ENCODE measurements around the gene MESP2. TPM values are rescaled to one million over a fixed set of nuclear protein-coding genes. Genes with fewer than 3 reads are reported as not detected.
A peak's percentile ranks its signal among the peaks of the same experiment; 100 is the strongest.

MESP2 gene
- total and polyA plus RNA-seq, 9 donors = 0.11 to 0.89 (median 0.40) TPM

DNA sequence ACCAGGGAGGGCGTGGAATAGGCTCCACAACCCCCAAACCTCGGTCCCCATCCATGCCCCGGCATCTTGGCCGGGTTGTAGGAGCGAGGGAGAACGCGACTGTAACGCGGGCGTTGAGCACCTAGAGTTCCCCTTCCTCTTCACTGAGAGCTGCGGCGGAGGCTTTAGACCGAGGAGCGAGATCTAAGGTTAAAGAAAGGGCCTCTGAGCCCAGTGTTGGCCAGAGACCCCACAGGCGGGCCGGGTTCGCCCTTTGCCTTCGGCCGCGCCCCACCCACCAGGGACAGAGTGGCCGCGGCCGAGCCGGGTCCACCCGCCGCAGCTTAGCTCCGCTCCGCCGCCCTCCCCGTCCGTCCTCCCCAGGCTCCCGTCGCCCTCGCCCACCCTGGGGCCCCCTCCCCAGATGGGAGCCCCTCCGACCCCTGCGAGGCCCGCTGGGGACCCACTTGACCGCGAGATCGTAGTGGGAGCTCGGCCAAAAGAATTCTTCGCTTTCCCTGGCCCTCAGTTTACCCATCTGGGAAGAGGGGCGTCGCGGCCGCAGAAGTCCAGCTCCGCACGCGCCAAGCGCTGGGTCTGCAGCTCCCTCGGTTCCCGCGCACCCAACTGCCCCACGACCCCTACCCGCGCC lies 38.1 kb downstream of the MESP2 start:
- Histone ChIP-seq H3K27ac (ENCODE audit: low read length) (no peak overlapping the region), H3K9me3 (replicated peaks; ENCODE audit: control insufficient read depth, low read depth, low read length) (peaks cover 5% of the 10 kb centered on the region), H3K4me3 (ENCODE audit: low read length) (peak overlapping the region; percentile 43), H3K4me1 (ENCODE audit: control insufficient read depth, insufficient read depth, low read length) (peaks cover 12% of the 10 kb centered on the region), H3K27me3 (ENCODE audit: control insufficient read depth, insufficient read depth, low read length) (peaks cover 51% of the 10 kb centered on the region), H3K36me3 (ENCODE audit: control insufficient read depth, insufficient read depth, low read length) (no peaks in the 10 kb centered on the region)
- no peak for DNase-seq
- 2% methylated on average over 44 of the region's 56 CpGs for WGBS (ENCODE audit: insufficient coverage)

DNA sequence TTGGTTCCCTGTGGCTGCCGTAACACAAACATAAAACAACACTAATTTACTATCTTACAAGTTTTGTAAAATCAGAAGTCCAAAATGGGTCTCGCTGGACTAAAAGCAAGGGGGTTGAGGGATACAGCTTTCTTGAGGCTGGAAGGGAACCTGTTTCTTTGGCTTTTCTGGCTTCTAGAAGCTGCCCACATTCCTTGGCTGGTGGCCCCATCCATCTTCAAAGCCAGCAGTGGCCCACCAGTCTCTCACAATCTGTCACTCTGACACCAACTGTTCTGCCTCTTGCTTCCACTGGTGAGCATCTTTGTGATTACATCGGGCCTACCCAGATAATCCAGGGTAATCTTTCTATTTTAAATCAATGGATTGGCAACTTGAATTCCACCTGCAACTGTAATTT lies 39.6 kb downstream of the MESP2 start:
- H3K9me3 ChIP-seq (replicated peaks; ENCODE audit: control insufficient read depth, low read depth, low read length) = peaks cover 5% of the 10 kb centered on the region
- no peak overlapping the region for H3K4me3 ChIP-seq (ENCODE audit: low read length)
- 86% methylated on average over 1 of the region's 3 CpGs for WGBS (ENCODE audit: insufficient coverage)
- H3K27ac ChIP-seq (ENCODE audit: low read length) = no peak overlapping the region
- no peak for DNase-seq
- H3K4me1 ChIP-seq (ENCODE audit: control insufficient read depth, insufficient read depth, low read length) = peaks cover 12% of the 10 kb centered on the region
- peaks cover 51% of the 10 kb centered on the region for H3K27me3 ChIP-seq (ENCODE audit: control insufficient read depth, insufficient read depth, low read length)
- H3K36me3 ChIP-seq (ENCODE audit: control insufficient read depth, insufficient read depth, low read length) = no peaks in the 10 kb centered on the region

DNA sequence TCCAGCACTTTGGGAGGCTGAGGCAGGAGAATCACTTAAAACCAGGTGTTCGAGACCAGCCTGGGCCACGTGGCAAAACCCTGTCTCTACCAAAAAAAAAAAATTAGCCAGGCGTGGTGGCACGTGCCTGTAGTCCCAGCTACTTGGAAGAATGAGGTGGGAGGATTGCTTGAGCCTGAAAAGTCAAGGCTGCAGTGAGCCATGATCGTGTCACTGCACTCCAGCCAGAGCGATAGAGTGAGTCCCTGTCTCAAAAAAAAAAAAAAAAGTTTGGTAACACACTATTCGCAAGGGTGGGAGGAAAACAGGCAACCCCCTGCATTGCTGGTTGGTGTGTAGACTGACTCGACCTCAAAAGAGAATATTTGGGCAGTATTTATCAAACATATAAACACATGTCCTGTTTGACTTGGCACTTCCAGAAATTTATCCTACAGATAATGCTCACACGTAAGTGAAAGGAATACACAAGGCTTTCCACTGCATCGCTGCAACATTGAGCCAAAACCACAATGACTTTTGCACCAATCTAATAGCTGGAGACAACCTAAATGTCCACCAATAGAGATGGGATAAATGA lies 41.7 kb downstream of the MESP2 start:
- Histone ChIP-seq H3K27ac (ENCODE audit: low read length) (no peak overlapping the region), H3K36me3 (ENCODE audit: control insufficient read depth, insufficient read depth, low read length) (no peaks in the 10 kb centered on the region), H3K4me1 (ENCODE audit: control insufficient read depth, insufficient read depth, low read length) (peaks cover 12% of the 10 kb centered on the region), H3K4me3 (ENCODE audit: low read length) (no peak overlapping the region), H3K27me3 (ENCODE audit: control insufficient read depth, insufficient read depth, low read length) (peaks cover 52% of the 10 kb centered on the region), H3K9me3 (replicated peaks; ENCODE audit: control insufficient read depth, low read depth, low read length) (peaks cover 5% of the 10 kb centered on the region)
- DNase-seq = no peak
- no CpG with 5 or more reads among the region's 10 CpGs for WGBS (ENCODE audit: insufficient coverage)

DNA sequence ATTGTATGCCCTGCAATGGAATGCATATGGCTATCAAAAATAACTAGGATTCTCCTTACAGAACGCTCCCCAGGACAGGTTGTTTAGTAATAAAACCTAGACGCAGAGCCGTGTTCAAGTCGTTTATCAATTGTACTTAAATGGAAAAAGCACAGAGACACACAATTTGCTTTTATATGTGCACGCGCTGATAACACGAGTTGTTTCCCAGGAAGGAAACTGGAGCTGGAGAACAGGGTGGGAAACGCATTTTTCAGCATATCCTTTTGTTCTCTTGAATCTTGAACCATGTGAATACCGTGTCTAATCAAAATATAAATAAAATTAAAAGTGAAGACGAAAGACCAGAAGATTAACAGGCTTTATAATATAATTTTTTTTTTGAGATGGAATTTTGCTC lies 42.2 kb downstream of the MESP2 start:
- no CpG with 5 or more reads among the region's 10 CpGs for WGBS (ENCODE audit: insufficient coverage)
- H3K27ac ChIP-seq (ENCODE audit: low read length) = no peak overlapping the region
- peaks cover 5% of the 10 kb centered on the region for H3K9me3 ChIP-seq (replicated peaks; ENCODE audit: control insufficient read depth, low read depth, low read length)
- DNase-seq = no peak
- H3K4me3 ChIP-seq (ENCODE audit: low read length) = no peak overlapping the region
- peaks cover 11% of the 10 kb centered on the region for H3K4me1 ChIP-seq (ENCODE audit: control insufficient read depth, insufficient read depth, low read length)
- no peaks in the 10 kb centered on the region for H3K36me3 ChIP-seq (ENCODE audit: control insufficient read depth, insufficient read depth, low read length)
- peaks cover 47% of the 10 kb centered on the region for H3K27me3 ChIP-seq (ENCODE audit: control insufficient read depth, insufficient read depth, low read length)

DNA sequence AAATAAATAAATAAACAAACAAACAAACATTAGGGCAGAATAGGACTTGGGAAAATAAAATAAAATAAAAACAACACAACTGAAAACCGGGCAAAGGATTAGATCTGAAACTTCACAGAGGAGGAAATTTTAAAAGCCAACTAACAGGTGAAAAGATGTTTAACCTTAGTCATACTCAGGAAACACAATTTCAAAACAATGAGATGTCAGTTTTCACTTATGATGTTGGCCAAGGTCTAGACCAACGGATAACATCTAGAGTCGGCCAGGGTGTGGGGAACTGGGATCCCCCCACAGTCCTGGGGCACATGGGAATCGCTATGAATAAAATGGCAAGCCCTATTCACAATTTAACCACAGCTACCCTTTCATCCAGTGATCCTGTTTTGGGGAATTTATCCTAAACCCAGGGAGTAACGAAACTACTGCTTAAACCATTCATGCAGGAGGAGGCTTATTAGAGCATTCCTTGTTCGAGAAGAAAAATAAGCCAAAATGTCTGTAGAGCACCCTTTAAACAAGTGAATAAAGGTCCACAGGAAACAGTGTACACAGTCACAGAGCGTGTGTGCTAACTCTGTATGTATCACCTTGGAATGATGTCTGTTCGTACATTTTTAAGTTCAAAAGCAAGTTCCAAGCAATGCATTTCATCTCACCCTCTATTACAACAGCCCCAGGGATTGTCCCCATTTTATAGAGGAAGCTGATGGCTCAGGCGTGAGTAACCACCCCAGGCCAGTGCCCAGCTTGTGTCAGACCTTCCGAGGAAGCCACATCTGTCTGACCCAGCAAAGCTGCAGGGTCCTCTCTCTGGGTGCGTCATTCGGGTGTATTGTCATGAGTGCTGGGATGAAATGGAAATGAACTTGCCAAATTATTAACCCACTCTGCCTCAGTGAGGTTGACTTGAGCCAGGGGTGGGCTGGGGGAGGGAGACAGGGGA lies 44.8 kb downstream of the MESP2 start:
- Histone ChIP-seq H3K4me3 (ENCODE audit: low read length) (no peak overlapping the region), H3K9me3 (replicated peaks; ENCODE audit: control insufficient read depth, low read depth, low read length) (no peaks in the 10 kb centered on the region), H3K27me3 (ENCODE audit: control insufficient read depth, insufficient read depth, low read length) (peaks cover 21% of the 10 kb centered on the region), H3K27ac (ENCODE audit: low read length) (no peak overlapping the region), H3K4me1 (ENCODE audit: control insufficient read depth, insufficient read depth, low read length) (peaks cover 6% of the 10 kb centered on the region), H3K36me3 (ENCODE audit: control insufficient read depth, insufficient read depth, low read length) (no peaks in the 10 kb centered on the region)
- WGBS (ENCODE audit: insufficient coverage) = 50% methylated on average over 2 of the region's 12 CpGs
- DNase-seq = no peak

DNA sequence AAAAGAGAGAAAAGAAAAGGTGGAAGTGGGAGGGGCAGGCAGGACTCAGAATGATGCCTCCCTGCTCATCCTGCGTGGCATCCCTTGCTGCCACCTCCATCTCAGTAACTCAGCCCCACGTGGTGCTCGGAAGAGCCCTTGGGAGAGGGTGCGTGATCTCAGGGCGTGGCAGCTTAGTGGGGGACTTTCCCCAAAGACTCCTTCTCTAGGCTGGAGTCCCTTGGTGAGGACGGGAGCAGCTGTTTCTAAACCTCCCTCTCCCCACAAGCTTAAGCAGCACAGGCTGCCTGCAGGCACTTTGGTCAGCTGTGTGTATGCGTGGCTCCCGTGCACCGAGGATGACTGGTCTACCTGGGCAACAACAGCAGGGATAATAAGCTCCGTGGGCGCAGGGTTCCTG lies 45.9 kb downstream of the MESP2 start:
- DNase-seq = no peak
- 74% methylated on average over 7 of the region's 11 CpGs for WGBS (ENCODE audit: insufficient coverage)
- no peaks in the 10 kb centered on the region for H3K9me3 ChIP-seq (replicated peaks; ENCODE audit: control insufficient read depth, low read depth, low read length)
- H3K27ac ChIP-seq (ENCODE audit: low read length) = no peak overlapping the region
- no peaks in the 10 kb centered on the region for H3K36me3 ChIP-seq (ENCODE audit: control insufficient read depth, insufficient read depth, low read length)
- H3K27me3 ChIP-seq (ENCODE audit: control insufficient read depth, insufficient read depth, low read length) = peaks cover 13% of the 10 kb centered on the region
- H3K4me1 ChIP-seq (ENCODE audit: control insufficient read depth, insufficient read depth, low read length) = peaks cover 6% of the 10 kb centered on the region
- H3K4me3 ChIP-seq (ENCODE audit: low read length) = no peak overlapping the region

DNA sequence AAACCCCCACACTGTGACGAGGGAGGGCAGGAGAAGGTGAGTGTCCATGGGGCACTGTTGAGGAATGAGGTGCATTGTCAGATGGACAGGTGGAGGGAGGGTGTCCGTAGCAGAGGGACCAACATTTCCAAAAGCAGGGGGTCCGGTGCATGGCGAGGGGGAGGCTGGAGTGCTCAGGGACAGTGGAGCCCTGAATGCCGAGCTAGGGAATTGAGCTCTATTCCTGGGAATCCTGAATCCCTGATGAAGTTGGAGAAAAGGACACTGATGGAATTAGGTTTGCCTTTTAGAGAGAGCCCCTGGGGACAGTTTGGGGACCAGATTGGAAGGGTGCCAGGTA lies 46.4 kb downstream of the MESP2 start:
- H3K36me3 ChIP-seq (ENCODE audit: control insufficient read depth, insufficient read depth, low read length) = no peaks in the 10 kb centered on the region
- H3K4me3 ChIP-seq (ENCODE audit: low read length) = no peak overlapping the region
- peaks cover 6% of the 10 kb centered on the region for H3K4me1 ChIP-seq (ENCODE audit: control insufficient read depth, insufficient read depth, low read length)
- 82% methylated on average over 5 of the region's 5 CpGs for WGBS (ENCODE audit: insufficient coverage)
- no peak overlapping the region for H3K27ac ChIP-seq (ENCODE audit: low read length)
- DNase-seq = no peak
- peaks cover 7% of the 10 kb centered on the region for H3K27me3 ChIP-seq (ENCODE audit: control insufficient read depth, insufficient read depth, low read length)
- H3K9me3 ChIP-seq (replicated peaks; ENCODE audit: control insufficient read depth, low read depth, low read length) = no peaks in the 10 kb centered on the region

DNA sequence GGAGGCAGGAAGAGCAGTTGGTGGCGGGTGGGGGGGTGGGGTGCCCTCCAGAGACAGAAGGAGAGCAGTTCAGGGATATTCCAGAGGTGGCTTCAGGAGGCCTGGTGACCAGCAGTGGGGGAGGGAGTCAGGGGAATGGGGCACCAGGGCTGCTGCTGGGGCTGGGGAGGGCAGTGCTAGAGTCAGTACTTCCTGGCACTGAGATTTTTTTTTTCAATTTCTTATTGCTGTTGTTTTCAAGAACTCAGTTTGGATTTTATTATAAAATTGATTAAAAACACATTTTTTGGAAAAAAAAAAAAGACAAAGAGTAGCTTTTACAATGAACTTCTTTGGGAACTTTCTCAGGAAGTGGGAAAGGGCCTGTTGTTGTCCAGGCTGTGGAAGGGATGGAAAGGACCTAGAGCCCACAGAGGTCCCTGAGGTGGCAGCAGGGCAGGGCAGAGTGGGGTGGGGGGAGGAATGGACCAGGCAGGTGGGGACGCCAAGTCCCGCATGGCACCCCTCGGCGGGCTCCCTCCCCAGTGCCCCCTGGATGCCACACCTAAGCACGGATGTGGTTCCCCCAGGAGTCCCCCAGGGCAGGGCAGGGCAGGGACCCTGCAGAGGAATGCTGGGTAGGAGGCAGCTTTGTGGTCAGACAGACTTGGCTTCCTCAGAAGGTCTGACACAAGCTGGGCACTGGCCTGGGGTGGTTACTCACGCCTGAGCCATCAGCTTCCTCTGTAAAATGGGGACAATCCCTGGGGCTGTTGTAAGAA lies 47.0 kb downstream of the MESP2 start:
- Histone ChIP-seq H3K27ac (ENCODE audit: low read length) (no peak overlapping the region), H3K27me3 (ENCODE audit: control insufficient read depth, insufficient read depth, low read length) (peaks cover 3% of the 10 kb centered on the region), H3K4me3 (ENCODE audit: low read length) (no peak overlapping the region), H3K9me3 (replicated peaks; ENCODE audit: control insufficient read depth, low read depth, low read length) (no peaks in the 10 kb centered on the region), H3K4me1 (ENCODE audit: control insufficient read depth, insufficient read depth, low read length) (peaks cover 10% of the 10 kb centered on the region), H3K36me3 (ENCODE audit: control insufficient read depth, insufficient read depth, low read length) (no peaks in the 10 kb centered on the region)
- WGBS (ENCODE audit: insufficient coverage) = 38% methylated on average over 2 of the region's 7 CpGs
- peak; percentile 63 for DNase-seq

DNA sequence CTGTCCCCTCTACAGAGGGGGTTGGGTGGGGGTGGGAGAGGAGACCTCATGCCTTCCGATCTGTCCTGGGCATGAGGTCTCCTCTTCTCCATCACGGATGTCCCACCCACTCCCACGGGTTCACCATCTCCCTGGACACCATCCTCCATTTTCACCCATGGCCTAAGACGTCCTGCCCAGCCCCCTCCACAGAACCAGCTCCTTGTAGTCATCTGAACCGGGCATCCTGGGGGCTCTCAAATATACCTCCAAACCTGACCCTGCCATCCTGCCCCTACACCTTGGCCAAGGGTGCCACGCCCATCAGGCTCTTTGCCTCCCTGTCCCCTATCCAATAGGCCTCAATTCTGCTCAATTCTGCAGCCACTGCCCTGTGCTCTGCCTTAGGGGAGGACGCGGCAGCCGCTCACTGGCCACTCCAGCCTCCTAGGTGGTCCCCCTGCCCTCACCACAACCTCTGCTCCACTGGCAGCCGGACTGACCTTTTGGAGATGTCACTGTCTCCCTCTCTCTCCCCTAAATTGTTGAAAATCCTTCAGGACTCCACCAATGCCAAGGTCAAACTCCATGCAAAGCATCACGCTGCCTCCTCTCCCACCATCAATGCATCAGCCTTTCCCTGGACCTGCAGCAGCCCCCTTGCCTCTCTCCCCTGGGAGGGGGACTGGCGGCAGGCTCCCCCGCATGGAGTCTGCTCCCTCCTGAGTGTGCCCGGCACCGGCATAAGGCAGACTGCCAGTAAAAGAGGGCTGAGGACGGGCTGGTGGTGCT lies 47.9 kb downstream of the MESP2 start:
- no peak for DNase-seq
- Histone ChIP-seq H3K27ac (ENCODE audit: low read length) (no peak overlapping the region), H3K4me3 (ENCODE audit: low read length) (no peak overlapping the region), H3K36me3 (ENCODE audit: control insufficient read depth, insufficient read depth, low read length) (no peaks in the 10 kb centered on the region), H3K9me3 (replicated peaks; ENCODE audit: control insufficient read depth, low read depth, low read length) (no peaks in the 10 kb centered on the region), H3K27me3 (ENCODE audit: control insufficient read depth, insufficient read depth, low read length) (peaks cover 3% of the 10 kb centered on the region), H3K4me1 (ENCODE audit: control insufficient read depth, insufficient read depth, low read length) (peaks cover 19% of the 10 kb centered on the region)
- WGBS (ENCODE audit: insufficient coverage) = 81% methylated on average over 12 of the region's 16 CpGs

Data from muscle of leg (tissue), 11 donors.